Fibroblast of the aortic adventitia (primary cell): Measurements from ENCODE around the gene ALG14. TPM values are rescaled to one million over a fixed set of nuclear protein-coding genes. Genes with fewer than 3 reads are reported as not detected.
"Not testable (repeated sequence)": the region's sequence is repeated elsewhere in the genome, so short reads cannot be mapped to it uniquely, and the experiment has no call there.

Experiments
- DNase-seq: peaks from one replicate; pipeline ENCODE4 v3.0.0-alpha.2; 2010; ENCODE audit warnings: low read depth
- H3K4me3 ChIP-seq: 2 replicates; pipeline ENCODE4 v1.5.1; 2011; ENCODE audit warnings: low read depth, mild to moderate bottlenecking, control low read depth, low read length, moderate library complexity
- total RNA-seq: library from RNA; depleted of rRNA; stranded (reverse); fragments of >200 nt; gene quantifications from 2 replicates; pipeline ENCODE4 v1.2.3, GENCODE V29; 2012; ENCODE audit warnings: low replicate concordance
- TF ChIP-seq, protein P1 (sequence below): IDR thresholded peaks from 2 replicates; pipeline ENCODE4 v1.5.1; 2011; ENCODE audit warnings: mild to moderate bottlenecking, low read length, control low read depth, inconsistent platforms; ENCODE audit not compliant: insufficient read depth

The ALG14 gene
- total RNA-seq, 1 donor, result 2.4 TPM

DNA sequence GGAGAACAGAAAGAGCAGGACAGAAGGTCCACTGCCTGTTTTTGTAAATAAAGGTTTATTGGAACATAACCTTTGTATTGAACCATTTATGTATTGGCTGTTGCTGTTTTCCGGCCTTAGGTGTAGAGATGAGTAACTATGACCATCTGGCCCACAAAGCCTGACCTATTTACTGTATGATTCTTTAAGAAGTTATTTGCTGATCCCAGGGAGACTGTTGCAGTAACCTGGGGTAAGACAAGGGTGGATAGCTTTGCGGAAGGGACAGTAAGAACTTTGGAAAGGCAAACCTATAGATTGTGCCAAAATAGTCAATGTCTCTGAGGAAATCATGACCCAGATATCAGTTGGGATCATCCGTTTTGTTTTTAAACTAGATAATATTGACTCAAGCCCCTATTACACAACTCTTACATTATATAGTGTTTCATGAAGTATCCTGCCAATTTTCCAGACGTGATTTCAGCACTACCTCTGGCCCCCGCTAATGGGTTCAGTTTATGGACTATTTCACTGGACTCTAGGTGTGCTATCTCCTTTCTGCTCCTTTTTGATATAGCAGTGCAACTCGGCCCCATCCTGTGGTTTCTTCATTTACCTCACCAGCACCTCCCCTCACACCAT lies 23.6 kb upstream of the ALG14 start:
- TF ChIP-seq, protein P1, sequence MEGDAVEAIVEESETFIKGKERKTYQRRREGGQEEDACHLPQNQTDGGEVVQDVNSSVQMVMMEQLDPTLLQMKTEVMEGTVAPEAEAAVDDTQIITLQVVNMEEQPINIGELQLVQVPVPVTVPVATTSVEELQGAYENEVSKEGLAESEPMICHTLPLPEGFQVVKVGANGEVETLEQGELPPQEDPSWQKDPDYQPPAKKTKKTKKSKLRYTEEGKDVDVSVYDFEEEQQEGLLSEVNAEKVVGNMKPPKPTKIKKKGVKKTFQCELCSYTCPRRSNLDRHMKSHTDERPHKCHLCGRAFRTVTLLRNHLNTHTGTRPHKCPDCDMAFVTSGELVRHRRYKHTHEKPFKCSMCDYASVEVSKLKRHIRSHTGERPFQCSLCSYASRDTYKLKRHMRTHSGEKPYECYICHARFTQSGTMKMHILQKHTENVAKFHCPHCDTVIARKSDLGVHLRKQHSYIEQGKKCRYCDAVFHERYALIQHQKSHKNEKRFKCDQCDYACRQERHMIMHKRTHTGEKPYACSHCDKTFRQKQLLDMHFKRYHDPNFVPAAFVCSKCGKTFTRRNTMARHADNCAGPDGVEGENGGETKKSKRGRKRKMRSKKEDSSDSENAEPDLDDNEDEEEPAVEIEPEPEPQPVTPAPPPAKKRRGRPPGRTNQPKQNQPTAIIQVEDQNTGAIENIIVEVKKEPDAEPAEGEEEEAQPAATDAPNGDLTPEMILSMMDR, result no peak
- no peak overlapping the region for H3K4me3 ChIP-seq
- DNase-seq, result no peak

DNA sequence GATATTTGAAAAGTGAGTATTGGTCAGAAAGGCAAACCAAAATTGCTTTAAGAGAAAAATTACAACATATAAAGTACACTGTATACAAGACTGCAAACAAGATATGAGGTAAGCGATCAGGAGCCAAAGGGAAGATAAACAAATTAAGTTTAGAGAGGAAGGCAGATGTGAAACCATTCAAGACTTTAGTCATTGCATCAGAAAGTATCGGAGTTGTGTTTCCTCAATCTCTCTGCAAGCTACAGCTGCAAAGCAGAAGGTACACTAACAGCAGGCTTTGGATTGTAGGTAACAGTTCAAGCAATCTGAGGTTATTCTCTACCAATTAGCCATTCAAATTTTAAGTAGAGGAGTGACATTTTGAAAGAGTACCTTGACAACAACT lies 23.1 kb upstream of the ALG14 start:
- TF ChIP-seq, protein P1, result no peak
- H3K4me3 ChIP-seq, result no peak overlapping the region
- no peak for DNase-seq

DNA sequence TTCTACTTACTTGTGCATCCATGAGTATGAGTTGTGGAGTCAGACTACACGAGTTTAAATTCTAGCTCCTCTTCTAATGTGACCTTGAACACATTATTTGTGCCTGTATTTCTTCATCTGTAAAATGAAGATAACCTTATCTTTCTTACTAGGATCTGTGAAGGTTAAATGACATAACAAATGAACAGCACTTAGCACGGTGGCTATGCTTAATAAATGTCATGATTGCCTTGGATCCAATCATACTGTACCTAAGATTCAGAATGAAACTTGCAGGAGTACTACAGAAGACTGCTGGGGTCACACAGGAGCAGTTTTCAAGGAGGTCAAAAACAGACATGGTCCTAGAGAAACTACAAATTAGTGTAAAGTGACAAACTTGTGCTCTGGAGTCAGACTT lies 22.2 kb upstream of the ALG14 start:
- no peak overlapping the region for H3K4me3 ChIP-seq
- DNase-seq, result no peak
- TF ChIP-seq, protein P1, result no peak

DNA sequence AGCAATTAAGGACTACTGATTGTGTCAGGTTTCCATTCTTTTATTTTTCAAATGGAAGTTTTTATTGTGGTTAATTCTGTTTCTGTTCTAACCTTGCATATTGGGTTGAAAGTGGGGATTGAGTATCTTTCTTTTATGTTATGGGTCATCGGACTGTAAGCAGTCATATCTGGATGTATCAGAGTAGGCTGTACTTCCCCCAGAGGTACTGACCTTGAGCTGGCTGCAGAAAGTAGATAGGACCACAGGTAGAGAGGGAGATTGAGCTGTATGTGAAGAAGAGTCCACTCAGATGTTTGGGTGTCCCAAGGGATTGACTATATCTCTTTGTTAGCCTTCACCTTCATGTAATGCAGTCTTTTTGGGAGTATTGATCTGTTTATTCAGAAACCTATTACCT lies 20.5 kb upstream of the ALG14 start:
- TF ChIP-seq, protein P1, result no peak

DNA sequence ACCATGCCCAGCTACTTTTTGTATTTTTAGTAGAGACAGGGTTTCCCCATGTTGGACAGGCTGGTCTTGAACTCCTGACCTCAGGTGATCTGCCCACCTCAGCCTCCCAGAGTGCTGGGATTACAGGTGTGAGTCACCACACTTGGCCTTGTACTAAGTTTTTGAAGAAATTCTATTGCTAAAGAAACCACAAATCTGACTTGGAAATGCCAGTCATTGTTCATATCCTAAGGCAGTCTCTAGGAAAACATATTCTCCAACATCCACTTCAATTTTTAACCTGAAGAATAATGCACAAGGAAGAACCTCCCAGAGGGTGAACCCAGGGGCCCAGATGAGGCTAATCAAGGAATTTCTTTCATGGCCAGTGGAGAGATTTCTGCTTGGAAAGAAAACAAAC lies 20.1 kb upstream of the ALG14 start:
- DNase-seq, H3K4me3 ChIP-seq: not testable (repeated sequence)

More for the DNA sequence above, 20.5 kb upstream of the ALG14 start:
- H3K4me3 ChIP-seq, result no peak overlapping the region
- DNase-seq, result no peak

DNA sequence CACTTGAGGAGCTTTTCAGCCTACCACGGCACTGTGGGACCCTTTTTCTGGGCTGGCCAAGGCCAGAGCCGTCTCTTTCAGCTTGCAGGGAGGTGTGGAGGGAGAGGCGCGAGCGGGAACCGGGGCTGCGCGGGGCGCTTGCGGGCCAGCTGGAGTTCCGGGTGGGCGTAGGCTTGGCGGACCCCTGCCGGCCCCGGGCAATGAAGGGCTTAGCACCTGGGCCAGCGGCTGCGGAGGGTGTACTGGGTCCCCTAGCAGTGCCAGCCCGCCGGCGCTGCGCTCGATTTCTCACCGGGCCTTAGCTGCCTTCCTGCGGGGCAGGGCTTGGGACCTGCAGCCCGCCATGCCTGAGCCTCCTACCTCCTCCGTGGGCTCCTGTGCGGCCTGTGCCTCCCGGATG lies 18.5 kb upstream of the ALG14 start:
- DNase-seq, H3K4me3 ChIP-seq: not testable (repeated sequence)

DNA sequence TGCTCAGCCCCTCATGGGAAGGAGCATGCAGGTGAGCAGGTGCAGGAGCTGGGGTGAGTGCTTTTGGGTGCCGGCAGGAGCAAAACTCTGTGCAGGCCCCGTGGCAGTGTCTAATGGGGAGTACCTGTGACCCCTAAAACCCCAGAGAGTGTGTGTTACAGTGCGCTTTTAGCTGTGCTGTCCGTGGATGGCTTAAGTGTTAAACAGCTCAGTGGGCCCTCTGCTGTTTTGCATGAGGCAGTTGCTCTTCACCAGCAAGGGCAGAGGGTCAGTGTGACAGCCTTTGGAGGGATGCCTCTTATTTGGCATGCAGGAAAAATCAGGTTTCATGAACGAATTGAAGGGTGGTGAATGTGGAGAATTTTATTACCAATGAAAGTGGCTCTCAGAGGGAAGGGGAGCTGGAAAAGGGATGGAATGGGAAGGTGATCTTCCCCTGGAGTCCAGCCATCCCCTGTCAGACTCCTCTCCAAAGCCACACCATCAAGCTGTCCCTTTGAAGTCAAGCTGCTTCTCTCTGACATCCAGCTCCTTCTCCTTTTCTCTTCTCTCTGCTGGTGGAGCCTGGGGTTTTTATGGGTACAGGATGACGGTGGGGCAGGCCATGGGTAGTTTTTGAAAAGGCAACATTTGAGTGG lies 17.0 kb upstream of the ALG14 start:
- TF ChIP-seq, protein P1, result no peak
- DNase-seq, result no peak
- H3K4me3 ChIP-seq, result no peak overlapping the region

DNA sequence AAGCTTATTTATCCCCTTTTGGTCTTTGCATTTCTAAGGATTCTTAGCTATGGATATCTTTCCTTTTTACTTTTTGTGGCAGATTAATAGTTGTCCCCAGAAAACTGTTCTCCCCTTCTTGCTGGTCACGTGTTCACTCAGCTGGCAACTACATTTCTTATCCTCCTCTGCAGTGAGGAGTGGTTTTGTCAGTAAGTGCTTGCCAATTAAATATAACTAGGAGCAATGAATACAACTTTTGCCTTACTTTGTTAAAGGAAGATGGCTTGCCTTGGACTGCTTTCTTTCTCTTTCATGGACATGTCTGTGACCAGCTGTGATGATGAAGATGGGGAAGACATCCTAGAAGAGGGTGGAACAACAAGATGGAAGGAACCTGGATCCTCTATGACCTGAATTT lies 15.6 kb upstream of the ALG14 start:
- TF ChIP-seq, protein P1, result no peak
- DNase-seq, result no peak
- no peak overlapping the region for H3K4me3 ChIP-seq
